Measurements from ENCODE around the gene KRTAP17-1.

Gene KRTAP17-1

GRCh38 chr17:41328207-41328606 is 12.7 kb upstream of the KRTAP17-1 start:
- TF ChIP-seq TAF1 (IDR thresholded peaks at IDR 0.05; ENCODE audit: borderline replicate concordance, insufficient read depth, low read length) (no peak), FOXP2 (optimal IDR thresholded peaks at IDR 0.05; ENCODE audit: borderline replicate concordance, extremely low read depth, extremely low read length, insufficient read depth) (no peak), POLR2AphosphoS5 (IDR thresholded peaks at IDR 0.05; ENCODE audit: low read depth, low read length) (no peak), SIN3A (IDR thresholded peaks at IDR 0.05; ENCODE audit: borderline replicate concordance, insufficient read depth, low read length) (no peak)
- TF ChIP-seq, protein P1, sequence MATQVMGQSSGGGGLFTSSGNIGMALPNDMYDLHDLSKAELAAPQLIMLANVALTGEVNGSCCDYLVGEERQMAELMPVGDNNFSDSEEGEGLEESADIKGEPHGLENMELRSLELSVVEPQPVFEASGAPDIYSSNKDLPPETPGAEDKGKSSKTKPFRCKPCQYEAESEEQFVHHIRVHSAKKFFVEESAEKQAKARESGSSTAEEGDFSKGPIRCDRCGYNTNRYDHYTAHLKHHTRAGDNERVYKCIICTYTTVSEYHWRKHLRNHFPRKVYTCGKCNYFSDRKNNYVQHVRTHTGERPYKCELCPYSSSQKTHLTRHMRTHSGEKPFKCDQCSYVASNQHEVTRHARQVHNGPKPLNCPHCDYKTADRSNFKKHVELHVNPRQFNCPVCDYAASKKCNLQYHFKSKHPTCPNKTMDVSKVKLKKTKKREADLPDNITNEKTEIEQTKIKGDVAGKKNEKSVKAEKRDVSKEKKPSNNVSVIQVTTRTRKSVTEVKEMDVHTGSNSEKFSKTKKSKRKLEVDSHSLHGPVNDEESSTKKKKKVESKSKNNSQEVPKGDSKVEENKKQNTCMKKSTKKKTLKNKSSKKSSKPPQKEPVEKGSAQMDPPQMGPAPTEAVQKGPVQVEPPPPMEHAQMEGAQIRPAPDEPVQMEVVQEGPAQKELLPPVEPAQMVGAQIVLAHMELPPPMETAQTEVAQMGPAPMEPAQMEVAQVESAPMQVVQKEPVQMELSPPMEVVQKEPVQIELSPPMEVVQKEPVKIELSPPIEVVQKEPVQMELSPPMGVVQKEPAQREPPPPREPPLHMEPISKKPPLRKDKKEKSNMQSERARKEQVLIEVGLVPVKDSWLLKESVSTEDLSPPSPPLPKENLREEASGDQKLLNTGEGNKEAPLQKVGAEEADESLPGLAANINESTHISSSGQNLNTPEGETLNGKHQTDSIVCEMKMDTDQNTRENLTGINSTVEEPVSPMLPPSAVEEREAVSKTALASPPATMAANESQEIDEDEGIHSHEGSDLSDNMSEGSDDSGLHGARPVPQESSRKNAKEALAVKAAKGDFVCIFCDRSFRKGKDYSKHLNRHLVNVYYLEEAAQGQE (IDR thresholded peaks at IDR 0.05; ENCODE audit: insufficient read depth in 1 of 2, low read depth in 2 of 2, low read length in 2 of 2): no peak

- TF ChIP-seq POLR2AphosphoS5 (IDR thresholded peaks at IDR 0.05; ENCODE audit: low read depth, low read length): no peak
- TF ChIP-seq, protein P1 (IDR thresholded peaks at IDR 0.05; ENCODE audit: insufficient read depth in 1 of 2, low read depth in 2 of 2, low read length in 2 of 2): no peak
- no peak for TF ChIP-seq SIN3A (IDR thresholded peaks at IDR 0.05; ENCODE audit: borderline replicate concordance, insufficient read depth, low read length)
- no peak for TF ChIP-seq FOXP2 (optimal IDR thresholded peaks at IDR 0.05; ENCODE audit: borderline replicate concordance, extremely low read depth, extremely low read length, insufficient read depth)
- no peak for TF ChIP-seq TAF1 (IDR thresholded peaks at IDR 0.05; ENCODE audit: borderline replicate concordance, insufficient read depth, low read length)
These were observed 12.1 kb upstream of the KRTAP17-1 start for GRCh38 chr17:41327411-41328120.

- TF ChIP-seq SIN3A (IDR thresholded peaks at IDR 0.05; ENCODE audit: borderline replicate concordance, insufficient read depth, low read length): no peak
- no peak for TF ChIP-seq TAF1 (IDR thresholded peaks at IDR 0.05; ENCODE audit: borderline replicate concordance, insufficient read depth, low read length)
- no peak for TF ChIP-seq FOXP2 (optimal IDR thresholded peaks at IDR 0.05; ENCODE audit: borderline replicate concordance, extremely low read depth, extremely low read length, insufficient read depth)
- TF ChIP-seq, protein P1 (IDR thresholded peaks at IDR 0.05; ENCODE audit: insufficient read depth in 1 of 2, low read depth in 2 of 2, low read length in 2 of 2): no peak
- no peak for TF ChIP-seq POLR2AphosphoS5 (IDR thresholded peaks at IDR 0.05; ENCODE audit: low read depth, low read length)
These were observed 10.9 kb upstream of the KRTAP17-1 start for GRCh38 chr17:41326173-41327145.

DNA sequence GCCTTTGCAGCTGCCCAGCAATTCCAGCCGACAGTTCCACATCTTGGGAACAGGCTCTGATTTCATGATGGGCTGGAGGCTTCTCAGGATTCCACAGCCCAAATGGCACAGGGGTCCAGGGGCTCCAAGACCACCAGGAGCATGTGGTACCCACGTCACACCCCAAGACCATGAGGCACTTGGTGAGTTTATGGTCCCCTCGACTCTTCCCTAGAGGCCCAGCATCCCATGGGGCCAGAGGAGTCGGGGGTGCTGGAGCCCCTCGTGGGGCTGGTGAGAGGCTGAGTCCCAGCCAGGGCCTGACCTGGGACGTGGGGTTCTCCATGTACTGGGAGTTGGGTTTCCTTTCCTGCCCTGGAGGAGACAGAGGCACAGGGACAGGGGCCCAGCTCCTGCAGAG is 10.1 kb upstream of the KRTAP17-1 start:
- TF ChIP-seq POLR2AphosphoS5 (IDR thresholded peaks at IDR 0.05; ENCODE audit: low read depth, low read length): no peak
- no peak for TF ChIP-seq SIN3A (IDR thresholded peaks at IDR 0.05; ENCODE audit: borderline replicate concordance, insufficient read depth, low read length)
- TF ChIP-seq TAF1 (IDR thresholded peaks at IDR 0.05; ENCODE audit: borderline replicate concordance, insufficient read depth, low read length): no peak
- no peak for TF ChIP-seq FOXP2 (optimal IDR thresholded peaks at IDR 0.05; ENCODE audit: borderline replicate concordance, extremely low read depth, extremely low read length, insufficient read depth)

DNA sequence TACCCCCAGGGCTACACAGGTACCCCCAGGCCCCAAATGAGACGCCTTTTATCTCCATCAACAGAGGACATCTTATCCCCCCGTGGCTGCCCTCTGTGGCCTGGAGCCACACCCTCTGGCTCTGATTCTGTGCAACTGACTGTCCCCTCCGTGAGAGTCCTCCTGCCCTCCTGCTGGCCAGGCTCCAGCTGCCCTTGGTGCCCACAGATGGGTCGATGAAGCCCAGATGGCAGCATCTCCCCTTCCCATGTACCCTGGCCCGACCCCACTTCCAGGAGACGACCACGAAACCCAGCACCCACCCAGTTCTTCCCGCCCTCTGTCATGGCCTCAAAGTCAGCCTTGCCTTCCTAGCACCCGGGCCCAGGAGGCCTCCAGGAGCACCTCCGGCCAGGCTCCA is 9.6 kb upstream of the KRTAP17-1 start:
- no peak for TF ChIP-seq POLR2AphosphoS5 (IDR thresholded peaks at IDR 0.05; ENCODE audit: low read depth, low read length)
- TF ChIP-seq, protein P1 (IDR thresholded peaks at IDR 0.05; ENCODE audit: insufficient read depth in 1 of 2, low read depth in 2 of 2, low read length in 2 of 2): no peak
- TF ChIP-seq SIN3A (IDR thresholded peaks at IDR 0.05; ENCODE audit: borderline replicate concordance, insufficient read depth, low read length): no peak
- no peak for TF ChIP-seq FOXP2 (optimal IDR thresholded peaks at IDR 0.05; ENCODE audit: borderline replicate concordance, extremely low read depth, extremely low read length, insufficient read depth)
- no peak for TF ChIP-seq TAF1 (IDR thresholded peaks at IDR 0.05; ENCODE audit: borderline replicate concordance, insufficient read depth, low read length)
